ENCODE data around the gene CHN2.

DNA sequence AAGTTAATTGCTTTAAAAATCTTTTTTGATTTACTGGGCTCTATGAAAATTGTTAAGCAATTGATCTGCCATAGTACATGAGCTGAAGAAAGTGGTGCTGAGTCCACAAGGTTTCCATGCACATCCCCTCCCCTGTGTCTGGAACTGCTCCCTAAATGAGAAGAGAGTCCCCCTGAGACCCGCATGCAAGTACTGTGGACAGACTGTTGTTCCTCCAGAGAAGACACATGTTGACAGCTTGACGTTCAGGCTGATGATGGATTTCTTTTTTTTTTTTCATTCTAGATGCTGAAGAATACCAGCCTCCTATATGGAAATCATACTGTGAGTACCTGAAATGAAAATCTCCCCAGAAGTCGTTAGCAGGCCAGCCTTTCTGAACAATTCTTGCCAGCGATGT lies 159.8 kb downstream of the CHN2 start:
- TF ChIP-seq POLR2A (IDR thresholded peaks at IDR 0.05) (no peak), EP300 (IDR thresholded peaks at IDR 0.05; ENCODE audit: low read depth) (no peak), POLR2AphosphoS5 (IDR thresholded peaks at IDR 0.05) (no peak)
- TF ChIP-seq, protein P1, sequence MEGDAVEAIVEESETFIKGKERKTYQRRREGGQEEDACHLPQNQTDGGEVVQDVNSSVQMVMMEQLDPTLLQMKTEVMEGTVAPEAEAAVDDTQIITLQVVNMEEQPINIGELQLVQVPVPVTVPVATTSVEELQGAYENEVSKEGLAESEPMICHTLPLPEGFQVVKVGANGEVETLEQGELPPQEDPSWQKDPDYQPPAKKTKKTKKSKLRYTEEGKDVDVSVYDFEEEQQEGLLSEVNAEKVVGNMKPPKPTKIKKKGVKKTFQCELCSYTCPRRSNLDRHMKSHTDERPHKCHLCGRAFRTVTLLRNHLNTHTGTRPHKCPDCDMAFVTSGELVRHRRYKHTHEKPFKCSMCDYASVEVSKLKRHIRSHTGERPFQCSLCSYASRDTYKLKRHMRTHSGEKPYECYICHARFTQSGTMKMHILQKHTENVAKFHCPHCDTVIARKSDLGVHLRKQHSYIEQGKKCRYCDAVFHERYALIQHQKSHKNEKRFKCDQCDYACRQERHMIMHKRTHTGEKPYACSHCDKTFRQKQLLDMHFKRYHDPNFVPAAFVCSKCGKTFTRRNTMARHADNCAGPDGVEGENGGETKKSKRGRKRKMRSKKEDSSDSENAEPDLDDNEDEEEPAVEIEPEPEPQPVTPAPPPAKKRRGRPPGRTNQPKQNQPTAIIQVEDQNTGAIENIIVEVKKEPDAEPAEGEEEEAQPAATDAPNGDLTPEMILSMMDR (IDR thresholded peaks at IDR 0.05), result no peak

All from transverse colon (tissue), 4 donors.